DND-41 (cell line): ENCODE results near the gene RPS28.

Experiments
- CTCF ChIP-seq: IDR thresholded peaks from 2 replicates; pipeline ENCODE4 v1.5.1; 2012; ENCODE audit warnings: borderline replicate concordance, low read length, moderate library complexity, mild to moderate bottlenecking; ENCODE audit not compliant: poor library complexity, severe bottlenecking; ENCODE audit errors: extremely low read depth
- EZH2 ChIP-seq: IDR thresholded peaks from 3 replicates; pipeline ENCODE4 v1.6.1; 2012; ENCODE audit warnings: borderline replicate concordance, low read depth, mild to moderate bottlenecking, moderate library complexity, low read length, inconsistent platforms; ENCODE audit not compliant: severe bottlenecking

GRCh38 chr19:8310342-8311055 lies 10.8 kb upstream of the RPS28 start:
- TF ChIP-seq EZH2, result no peak
- no peak for TF ChIP-seq CTCF
